Hematopoietic multipotent progenitor cell (in vitro differentiated cells): ENCODE measurements around the gene DTNA. TPM values are rescaled to one million over a fixed set of nuclear protein-coding genes. Genes with fewer than 3 reads are reported as not detected.
A peak's percentile ranks its signal among the peaks of the same experiment; 100 is the strongest.

Experiments
- DNase-seq, 3 donors: peaks; one replicate each; pipeline ENCODE4 v3.0.0-alpha.2; 2011 to 2015; ENCODE audit warnings: low read depth in 2 of 3, low spot score in 2 of 3
- total RNA-seq: library from RNA; depleted of rRNA; stranded (reverse); fragments of >200 nt; gene quantifications from one replicate; pipeline ENCODE4 v1.2.3, GENCODE V29; 2012

DTNA gene
- total RNA-seq, 1 donor = under 0.01 TPM

- no peak for DNase-seq
These were observed 93.8 kb downstream of the DTNA start for GRCh38 chr18:34803877-34804400.

- DNase-seq = peak in 2 of 3 donors; percentile 31 to 72
These were observed 95.2 kb downstream of the DTNA start for GRCh38 chr18:34805103-34805877.

DNA sequence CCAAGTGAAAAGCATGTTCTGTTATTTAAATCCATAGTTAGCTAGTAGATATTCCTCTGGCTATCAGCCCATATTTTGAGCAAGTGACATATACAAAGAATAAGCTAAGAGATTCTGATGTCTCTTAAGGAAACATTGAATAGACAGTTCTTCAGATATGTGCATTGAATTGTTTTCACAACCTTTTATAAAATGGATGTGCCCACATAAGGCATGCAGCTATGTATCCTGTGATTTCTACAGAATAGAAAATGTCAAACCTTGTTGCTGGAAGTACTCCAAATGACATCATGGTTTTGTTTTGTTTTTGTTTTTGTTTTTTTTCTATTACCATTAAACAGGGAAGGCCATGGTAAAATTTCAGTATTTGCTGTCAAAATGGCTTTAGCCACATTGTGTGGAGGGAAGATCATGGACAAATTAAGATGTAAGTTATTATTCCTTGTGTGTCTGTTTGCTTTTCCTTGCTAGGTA is 95.8 kb downstream of the DTNA start:
- DNase-seq = no peak

- no peak for DNase-seq
These were observed 96.4 kb downstream of the DTNA start for GRCh38 chr18:34806527-34806926.

DNA sequence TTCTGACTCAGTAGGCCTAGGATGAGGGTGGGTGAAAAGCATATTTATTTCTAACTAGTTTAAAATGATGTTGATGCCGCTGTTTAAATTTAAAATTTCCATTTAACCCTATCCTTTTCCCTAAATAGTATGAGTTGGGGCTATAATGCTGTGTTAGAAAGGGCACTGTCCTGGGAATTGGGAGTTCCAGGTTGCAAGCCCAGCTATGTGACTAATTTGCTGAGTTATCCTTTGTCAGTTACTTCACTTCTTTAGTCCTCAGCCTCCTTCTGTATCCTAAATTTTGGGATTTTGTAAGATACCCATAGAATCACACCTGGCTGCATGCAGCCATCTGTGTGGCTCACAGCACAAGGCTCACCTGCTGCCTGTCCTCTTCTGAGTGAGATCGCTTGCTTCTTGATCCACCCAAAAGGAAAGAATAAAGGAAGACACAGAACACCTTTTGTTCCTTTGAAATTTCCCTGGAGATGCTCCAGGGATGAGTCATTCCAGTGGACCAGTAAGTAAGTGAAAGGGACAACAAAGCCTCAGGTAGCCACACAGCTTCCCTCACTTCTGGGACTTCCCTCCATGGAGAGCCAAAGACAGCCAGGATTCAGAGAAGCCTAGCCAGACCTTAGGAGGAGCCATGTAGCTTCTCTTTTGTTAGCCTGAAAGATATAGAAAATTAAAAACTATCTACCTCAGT is 97.2 kb downstream of the DTNA start:
- no peak for DNase-seq

DNA sequence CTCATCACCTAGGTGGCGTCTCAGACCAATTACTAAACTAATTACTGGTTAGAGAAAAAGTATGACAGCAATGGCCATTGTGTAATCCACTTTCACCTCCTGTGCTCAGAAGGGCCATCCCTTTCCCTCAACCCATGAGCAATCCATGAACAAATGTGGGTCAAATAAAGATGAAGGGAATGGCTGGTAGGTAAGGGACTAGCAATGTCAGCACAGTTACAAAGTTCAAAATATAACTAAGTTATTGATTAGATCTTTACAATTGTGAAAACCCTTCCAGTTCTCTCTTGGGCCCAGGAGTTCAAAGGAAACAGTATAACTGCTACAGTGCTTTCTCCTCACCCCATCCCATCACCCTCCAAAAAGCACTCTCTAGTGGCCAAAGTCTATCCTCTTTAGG is 98.3 kb downstream of the DTNA start:
- DNase-seq = no peak

DNA sequence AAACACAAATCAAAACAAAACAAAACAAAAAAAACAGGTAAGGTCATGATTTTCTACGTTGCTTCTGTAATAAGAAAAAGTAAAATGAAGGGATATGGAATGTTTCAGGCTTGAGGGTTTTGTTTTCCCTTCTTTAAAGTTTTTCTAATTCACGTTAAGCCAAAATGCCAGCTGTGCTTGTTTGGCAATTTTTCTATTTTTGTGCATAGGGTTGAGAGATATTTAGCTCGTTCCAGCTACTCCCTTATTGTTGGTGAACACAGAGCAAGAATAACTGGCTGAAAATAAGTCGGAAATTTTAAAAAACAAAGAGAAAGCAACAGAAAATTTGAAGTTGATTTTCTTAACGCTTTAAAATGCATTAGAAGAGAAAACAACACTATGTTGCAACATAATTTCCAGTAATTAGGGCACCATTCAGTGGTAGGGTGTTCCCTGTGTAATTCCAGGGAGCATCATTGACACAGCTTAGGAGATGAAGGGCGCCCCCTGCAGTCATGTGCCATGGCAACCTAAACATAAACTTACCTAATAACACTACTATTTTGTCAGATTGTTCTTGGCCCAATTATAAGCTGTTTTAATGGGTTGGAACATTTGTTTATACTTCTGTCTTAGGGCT is 99.5 kb downstream of the DTNA start:
- DNase-seq = no peak

GRCh38 chr18:34816183-34816582 is 106.1 kb downstream of the DTNA start:
- no peak for DNase-seq

- no peak for DNase-seq
These were observed 107.5 kb downstream of the DTNA start for GRCh38 chr18:34817636-34818035.

DNA sequence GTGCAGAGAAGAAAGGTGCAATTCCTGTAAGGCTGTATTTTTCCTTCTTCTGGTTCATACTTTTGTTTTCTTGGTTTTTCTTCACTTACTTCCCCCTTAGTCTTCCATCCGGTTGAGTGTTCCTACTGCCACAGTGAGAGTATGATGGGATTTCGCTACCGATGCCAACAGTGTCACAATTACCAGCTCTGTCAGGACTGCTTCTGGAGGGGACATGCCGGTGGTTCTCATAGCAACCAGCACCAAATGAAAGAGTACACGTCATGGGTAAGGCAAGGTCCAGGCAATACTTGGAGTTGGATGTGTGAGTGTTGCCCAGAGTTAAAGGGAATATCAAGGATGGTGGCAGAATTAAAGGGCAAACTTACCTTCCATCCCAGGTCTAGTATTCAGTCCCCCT is 108.0 kb downstream of the DTNA start:
- no peak for DNase-seq

- no peak for DNase-seq
These were observed 110.4 kb downstream of the DTNA start for GRCh38 chr18:34820360-34821065.

DNA sequence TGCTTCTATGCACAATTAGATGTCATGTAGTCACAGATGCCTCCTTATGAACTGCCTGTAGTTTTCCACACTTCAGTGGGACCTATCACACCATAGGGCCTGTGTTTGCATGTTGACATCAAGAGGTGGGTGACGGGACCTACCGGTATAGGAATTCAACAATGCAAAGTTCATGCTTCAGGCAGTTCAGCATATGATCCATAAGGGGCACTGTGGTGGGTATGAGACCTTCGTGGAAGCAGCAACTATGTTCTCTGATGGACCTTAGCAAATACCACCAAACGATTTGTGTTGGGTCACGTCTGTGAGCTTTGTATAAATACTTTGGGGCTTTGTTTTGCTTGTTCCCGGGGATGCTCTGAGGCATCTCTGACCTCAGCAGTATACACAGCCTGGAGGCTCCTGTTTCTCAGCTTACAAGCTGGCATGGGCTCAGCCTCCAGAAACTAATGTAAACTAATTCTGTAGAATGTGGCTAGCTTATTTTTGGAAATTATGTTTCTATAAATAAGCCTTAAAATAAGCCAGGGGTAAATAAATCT is 111.6 kb downstream of the DTNA start:
- DNase-seq = no peak

- DNase-seq = no peak
These were observed 118.0 kb downstream of the DTNA start for GRCh38 chr18:34828093-34828492.

- DNase-seq = peak in 1 of 3 donors; percentile 13
These were observed 124.8 kb downstream of the DTNA start for GRCh38 chr18:34834897-34835296.

- no peak for DNase-seq
These were observed 125.4 kb downstream of the DTNA start for GRCh38 chr18:34835466-34835865.

- no peak for DNase-seq
These were observed 127.7 kb downstream of the DTNA start for GRCh38 chr18:34837769-34838272.

- no peak for DNase-seq
These were observed 128.6 kb downstream of the DTNA start for GRCh38 chr18:34838669-34839068.

DNA sequence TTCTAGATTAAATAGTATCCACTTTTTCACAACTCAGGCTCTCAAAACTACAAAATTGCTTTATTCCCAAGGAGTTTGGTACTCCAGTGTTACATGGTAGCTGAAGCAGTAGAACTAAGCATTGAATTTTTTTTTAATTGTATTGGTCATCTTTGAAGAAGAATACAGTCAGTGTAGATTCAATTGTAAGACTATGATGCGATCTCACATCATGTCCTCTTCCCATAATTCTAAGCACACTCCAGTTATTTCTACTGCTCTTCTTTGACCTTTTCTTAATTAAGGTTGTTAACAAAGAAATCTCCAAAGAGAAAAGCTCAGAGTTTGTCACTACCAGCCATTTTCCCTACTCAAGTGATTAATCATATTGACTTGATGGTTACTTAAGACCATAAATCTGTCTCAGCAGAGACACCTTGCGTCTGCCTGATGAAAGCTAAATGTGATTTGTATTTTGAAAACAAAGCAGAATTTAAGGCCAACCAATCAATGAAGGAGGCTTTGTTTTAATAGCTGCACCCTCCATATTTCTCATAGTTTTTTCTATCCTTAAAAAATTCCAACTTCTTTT is 130.2 kb downstream of the DTNA start:
- no peak for DNase-seq

GRCh38 chr18:34841891-34842290 is 131.8 kb downstream of the DTNA start:
- DNase-seq = no peak

GRCh38 chr18:34844072-34844471 is 134.0 kb downstream of the DTNA start:
- DNase-seq = no peak
